A549 (cell line): ENCODE results near the gene XRCC4. TPM values are rescaled to one million over a fixed set of nuclear protein-coding genes. Genes with fewer than 3 reads are reported as not detected.
A peak's percentile ranks its signal among the peaks of the same experiment; 100 is the strongest.

Source experiments
- ATAC-seq, 2 experiments: fragments of 200-7000 bp in 1 of 2; fragments of >200 bp in 1 of 2; cut with Nextera tagmentation in 1 of 2; cut with Tn5 transposase in 1 of 2; 3 replicates each; pipeline versions ENCODE4 v1.8.0 to v1.9.1; 2018 to 2020; ENCODE audit warnings: mild to moderate bottlenecking in 1 of 2, moderate library complexity in 1 of 2
- CTCF ChIA-PET: fragments of 300-600 bp; sonication (Branson Sonifier 250); formaldehyde crosslinking; extraction: SDS; loops from one replicate; lab custom pipeline; 2021; ENCODE audit warnings: antibody characterized with exemption, inconsistent platforms; lab: Yijun Ruan, JAX
- POLR2A ChIA-PET: fragments of 350-600 bp; formaldehyde crosslinking; extraction: SDS; loops from one replicate; lab custom pipeline; 2021; ENCODE audit warnings: antibody characterized with exemption, inconsistent platforms; lab: Yijun Ruan, JAX
- DNase-seq, 2 experiments: peaks; one replicate each; pipeline versions ENCODE4 v3.0.0 to v3.0.0-alpha.2; 2011 to 2016; ENCODE audit warnings: low read depth in 1 of 2, low spot score in 1 of 2
- FAIRE-seq: peaks from 2 replicates; lab custom pipeline; 2011; peaks lifted over from hg19 to GRCh38; lab: Jason Lieb, UNC
- H3K27ac ChIP-seq, 2 experiments: fragments of >200 bp; sonication (Bioruptor Twin); formaldehyde crosslinking; 3 replicates each; pipeline ENCODE4 v1.5.1; 2016 to 2017
- H3K4me1 ChIP-seq: fragments of >200 bp; sonication (Bioruptor Twin); formaldehyde crosslinking; 3 replicates; pipeline ENCODE4 v1.6.1; 2016
- H3K4me2 ChIP-seq: fragments of >200 bp; sonication (Bioruptor Twin); formaldehyde crosslinking; 3 replicates; pipeline ENCODE4 v1.6.1; 2016
- H3K4me3 ChIP-seq: fragments of >200 bp; sonication (Bioruptor Twin); formaldehyde crosslinking; 3 replicates; pipeline ENCODE4 v1.5.1; 2016
- H3K9me3 ChIP-seq: fragments of >200 bp; sonication (Bioruptor Twin); formaldehyde crosslinking; 3 replicates; pipeline ENCODE4 v1.6.1; 2016
- ATOH8 ChIP-seq: fragments of 250-450 bp; sonication (Bioruptor Pico); IDR thresholded peaks from 2 replicates; pipeline ENCODE4 v1.5.0; 2020; ENCODE audit warnings: low read depth, mild to moderate bottlenecking, moderate library complexity
- CBX8 ChIP-seq: fragments of 200-600 bp; sonication (generic); IDR thresholded peaks from 2 replicates; pipeline ENCODE4 v1.6.1; 2016
- CHD2 ChIP-seq: fragments of 150-350 bp; IDR thresholded peaks from 2 replicates; pipeline ENCODE4 v1.6.1; 2014; ENCODE audit warnings: low read length; ENCODE audit not compliant: partially characterized antibody
- CHD4 ChIP-seq: fragments of 200-600 bp; sonication (generic); IDR thresholded peaks from 2 replicates; pipeline ENCODE4 v1.6.1; 2016; ENCODE audit warnings: antibody characterized with exemption, mild to moderate bottlenecking, borderline replicate concordance
- EHMT2 ChIP-seq: fragments of 200-600 bp; sonication (generic); IDR thresholded peaks from 2 replicates; pipeline ENCODE4 v1.6.1; 2016; ENCODE audit warnings: antibody characterized with exemption, low read depth, mild to moderate bottlenecking, moderate library complexity
- ELK1 ChIP-seq: fragments of 150-350 bp; IDR thresholded peaks from 2 replicates; pipeline ENCODE4 v1.6.1; 2014; ENCODE audit warnings: low read depth, mild to moderate bottlenecking, low read length
- ESRRA ChIP-seq: fragments of 150-350 bp; IDR thresholded peaks from 2 replicates; pipeline ENCODE4 v1.6.1; 2014; ENCODE audit warnings: mild to moderate bottlenecking, low read length, borderline replicate concordance
- FOSB ChIP-seq: fragments of 250-450 bp; sonication (Bioruptor Pico); IDR thresholded peaks from 2 replicates; pipeline ENCODE4 v1.5.0; 2020; ENCODE audit warnings: mild to moderate bottlenecking, moderate library complexity
- FOXS1 ChIP-seq: fragments of 250-450 bp; sonication (Bioruptor Pico); IDR thresholded peaks from 2 replicates; pipeline ENCODE4 v1.5.0; 2020; ENCODE audit warnings: mild to moderate bottlenecking, moderate library complexity
- HDAC2 ChIP-seq: fragments of 200-600 bp; sonication (generic); IDR thresholded peaks from 2 replicates; pipeline ENCODE4 v1.6.1; 2016
- HEYL ChIP-seq: fragments of 250-450 bp; sonication (Bioruptor Pico); IDR thresholded peaks from 2 replicates; pipeline ENCODE4 v1.8.0; 2021; ENCODE audit warnings: mild to moderate bottlenecking, moderate library complexity
- HOXB13 ChIP-seq: fragments of 250-450 bp; sonication (Bioruptor Pico); IDR thresholded peaks from 2 replicates; pipeline ENCODE4 v1.5.0; 2020; ENCODE audit warnings: low read depth, mild to moderate bottlenecking, moderate library complexity
- HOXB5 ChIP-seq: fragments of 250-450 bp; sonication (Bioruptor Pico); IDR thresholded peaks from 2 replicates; pipeline ENCODE4 v1.5.0; 2020; ENCODE audit warnings: mild to moderate bottlenecking, moderate library complexity
- JUNB ChIP-seq: fragments of >200 bp; sonication (Bioruptor Twin); formaldehyde crosslinking; IDR thresholded peaks from 2 replicates; pipeline ENCODE4 v1.6.1; 2016
- MAZ ChIP-seq: fragments of 150-350 bp; IDR thresholded peaks from 2 replicates; pipeline ENCODE4 v1.6.1; 2014; ENCODE audit warnings: antibody characterized with exemption, low read depth, low read length, borderline replicate concordance
- NFE2L2 ChIP-seq: fragments of 150-350 bp; conservative IDR thresholded peaks from 2 replicates; pipeline ENCODE4 v1.6.1; 2014; ENCODE audit warnings: low read length
- NPAS2 ChIP-seq: fragments of 250-450 bp; sonication (Bioruptor Pico); IDR thresholded peaks from 2 replicates; pipeline ENCODE4 v1.8.0; 2022; ENCODE audit warnings: mild to moderate bottlenecking, moderate library complexity, borderline replicate concordance
- NR3C1 ChIP-seq: fragments of >200 bp; sonication (Bioruptor Twin); formaldehyde crosslinking; IDR thresholded peaks from 3 replicates; pipeline ENCODE4 v1.6.1; 2017
- POLR2A ChIP-seq: IDR thresholded peaks from 2 replicates; pipeline ENCODE4 v1.6.1; 2012; ENCODE audit warnings: mild to moderate bottlenecking, low read length
- POLR2AphosphoS2 ChIP-seq: conservative IDR thresholded peaks from 2 replicates; pipeline ENCODE4 v1.6.1; 2012; ENCODE audit warnings: low read length, improper control_type of control experiment, inconsistent platforms
- RAD21 ChIP-seq, 2 experiments: fragments of >200 bp in 1 of 2; sonication (Bioruptor Twin) in 1 of 2; formaldehyde crosslinking in 1 of 2; IDR thresholded peaks in 1 of 2; conservative IDR thresholded peaks in 1 of 2; 2 replicates in 1 of 2; 3 replicates in 1 of 2; pipeline ENCODE4 v1.6.1; 2012 to 2018; ENCODE audit warnings: inconsistent platforms in 1 of 2
- RARB ChIP-seq: fragments of 250-450 bp; sonication (Bioruptor Pico); IDR thresholded peaks from 2 replicates; pipeline ENCODE4 v1.8.0; 2021; ENCODE audit warnings: mild to moderate bottlenecking, moderate library complexity
- RFX5 ChIP-seq: fragments of 450-650 bp; IDR thresholded peaks from 2 replicates; pipeline ENCODE4 v1.7.1; 2014; ENCODE audit warnings: antibody characterized with exemption, mild to moderate bottlenecking, moderate library complexity
- SMC3 ChIP-seq: fragments of >200 bp; sonication (Bioruptor Twin); formaldehyde crosslinking; IDR thresholded peaks from 3 replicates; pipeline ENCODE4 v1.6.1; 2018; ENCODE audit warnings: inconsistent platforms
- SREBF2 ChIP-seq: fragments of 450-650 bp; IDR thresholded peaks from 2 replicates; pipeline ENCODE4 v1.6.1; 2014; ENCODE audit warnings: mild to moderate bottlenecking, moderate library complexity
- TFCP2L1 ChIP-seq: fragments of 250-450 bp; sonication (Bioruptor Pico); IDR thresholded peaks from 2 replicates; pipeline ENCODE4 v1.5.0; 2021; ENCODE audit warnings: mild to moderate bottlenecking
- TP53 ChIP-seq: fragments of 250-450 bp; sonication (Bioruptor Pico); IDR thresholded peaks from 2 replicates; pipeline ENCODE4 v1.5.0; 2021; ENCODE audit warnings: mild to moderate bottlenecking, moderate library complexity
- ZSCAN20 ChIP-seq: fragments of 250-450 bp; sonication (Bioruptor Pico); IDR thresholded peaks from 2 replicates; pipeline ENCODE4 v1.8.0; 2022; ENCODE audit warnings: mild to moderate bottlenecking, moderate library complexity
- WGBS: methylation state at CpG from one replicate; pipeline ENCODE4 v1.1.6; 2017; ENCODE audit errors: missing lambda C conversion rate; 5-methylcytosine and 5-hydroxymethylcytosine counted together
- polyA minus RNA-seq: library from RNA; depleted of rRNA, polyadenylated mRNA; stranded (reverse); fragments of >200 nt; gene quantifications from 2 replicates; pipeline ENCODE4 v1.2.3, GENCODE V29; 2011; rRNA and poly(A)+ RNA removed
- polyA plus RNA-seq, 4 experiments: library from polyadenylated mRNA; depleted of rRNA in 3 of 4; stranded (reverse); fragments of >200 nt; fragmentation: RNase III in 1 of 4; extraction: RNeasy Plus Mini Kit Qiagen cat#74134 plus additional on column Dnase treatment in 1 of 4; gene quantifications; 2 replicates in 3 of 4; 3 replicates in 1 of 4; pipeline ENCODE4 v1.2.3, GENCODE V29; 2011 to 2017
- TF ChIP-seq, protein P1 (sequence below): fragments of >200 bp; sonication (Bioruptor Twin); formaldehyde crosslinking; IDR thresholded peaks from 2 replicates; pipeline ENCODE4 v1.6.1; 2016
- TF ChIP-seq, protein P2 (sequence below): fragments of >200 bp; sonication (Bioruptor Twin); formaldehyde crosslinking; IDR thresholded peaks from 3 replicates; pipeline ENCODE4 v1.6.1; 2016
- TF ChIP-seq, protein P3 (sequence below): fragments of 200-600 bp; sonication (generic); IDR thresholded peaks from 2 replicates; pipeline ENCODE4 v1.6.1; 2016; ENCODE audit warnings: antibody characterized with exemption, mild to moderate bottlenecking, moderate library complexity
- TF ChIP-seq, protein P4 (sequence below): IDR thresholded peaks from 2 replicates; pipeline ENCODE4 v1.6.1; 2012

Gene XRCC4
- polyA plus RNA-seq (2011; rRNA removed) (10.8 and 14.3 TPM in 2 replicates), polyA plus RNA-seq (2017; fragmentation: RNase III; extraction: RNeasy Plus Mini Kit Qiagen cat#74134 plus additional on column Dnase treatment) (14.8 to 16.1 TPM (median 15.5 TPM) in 3 replicates), polyA minus RNA-seq (2.1 and 2.2 TPM in 2 replicates)
- 2.3 and 2.9 TPM in 2 replicates for polyA plus RNA-seq (2012; cell fraction: cytosol; rRNA removed)
- polyA plus RNA-seq (2012; cell fraction: nucleus; rRNA removed), result 0.74 and 1.1 TPM in 2 replicates

DNA sequence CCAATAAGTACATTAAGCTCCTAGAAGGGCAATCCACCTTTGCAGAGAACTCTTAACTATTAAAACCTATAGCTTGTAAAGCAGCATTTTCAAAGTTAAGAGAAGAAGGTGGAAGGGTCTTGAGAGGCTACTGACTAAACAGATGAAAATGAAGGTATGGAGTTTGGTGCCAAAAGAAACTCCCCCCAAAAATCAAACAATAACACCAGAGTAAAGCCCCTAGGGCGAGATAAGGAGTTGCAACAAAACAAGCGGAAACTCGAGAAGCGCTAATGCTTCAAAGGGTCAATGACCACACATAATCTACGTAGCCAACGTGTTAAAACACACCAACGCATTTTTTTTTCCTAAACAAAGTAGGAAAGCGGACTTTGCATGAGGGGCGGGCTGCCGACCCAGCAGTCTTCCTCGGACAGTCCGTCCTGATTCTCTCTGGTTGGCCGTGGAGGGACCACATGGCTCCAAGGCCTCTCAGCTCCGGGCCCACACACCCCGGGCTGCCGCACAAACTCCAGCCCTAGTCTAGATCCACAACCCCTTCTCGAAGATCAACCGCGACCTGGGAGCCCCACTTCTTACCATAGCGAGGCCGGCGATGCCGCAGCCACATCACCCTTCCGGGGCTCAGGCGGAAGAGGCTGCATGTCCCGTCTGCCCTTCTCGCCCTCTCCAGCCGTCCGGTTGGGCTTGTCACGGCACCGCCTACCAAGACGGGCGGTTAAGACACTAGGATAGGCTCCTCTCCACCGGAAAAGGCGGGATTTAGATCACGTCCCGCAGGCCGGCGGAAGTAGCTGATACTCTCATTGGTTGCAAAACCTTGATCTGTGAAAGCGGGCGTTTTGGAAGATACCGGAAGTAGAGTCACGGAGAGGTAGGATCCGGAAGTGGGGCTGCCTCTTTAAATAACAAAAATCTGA, at the start of gene XRCC4, which contains the start of gene TMEM167A:
TSS of gene XRCC4 (plus strand) at position 806 of the 920 bp plus-strand sequence. CDS start 27,373 bp downstream, outside the sequence.
TSS of gene TMEM167A (minus strand) at position 653 of the 920 bp plus-strand sequence. CDS start at position 582, 71 bp downstream.
- POLR2A ChIA-PET, result interaction anchor here (0.6 to 1.9 kb wide), 17 partner anchors 9 to 953 kb away, joined by 3 to 11 read pairs (median 3); partner anchors contain the start of gene VCAN
- TF ChIP-seq MAZ, result no peak
- 0 out of 3 replicates have a peak, but pooled peaks have one; percentile 8 for TF ChIP-seq SMC3
- TF ChIP-seq, protein P1, sequence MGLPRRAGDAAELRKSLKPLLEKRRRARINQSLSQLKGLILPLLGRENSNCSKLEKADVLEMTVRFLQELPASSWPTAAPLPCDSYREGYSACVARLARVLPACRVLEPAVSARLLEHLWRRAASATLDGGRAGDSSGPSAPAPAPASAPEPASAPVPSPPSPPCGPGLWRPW, result no peak
- TF ChIP-seq JUNB, result no peak
- TF ChIP-seq HEYL, result no peak
- TF ChIP-seq POLR2AphosphoS2, result no peak
- TF ChIP-seq TP53 (CRISPR knock-in tag), result no peak
- no peak for TF ChIP-seq HOXB13 (CRISPR knock-in tag)
- no peak for TF ChIP-seq EHMT2
- TF ChIP-seq NR3C1, result no peak
- TF ChIP-seq FOXS1 (CRISPR knock-in tag), result no peak
- TF ChIP-seq, protein P2, sequence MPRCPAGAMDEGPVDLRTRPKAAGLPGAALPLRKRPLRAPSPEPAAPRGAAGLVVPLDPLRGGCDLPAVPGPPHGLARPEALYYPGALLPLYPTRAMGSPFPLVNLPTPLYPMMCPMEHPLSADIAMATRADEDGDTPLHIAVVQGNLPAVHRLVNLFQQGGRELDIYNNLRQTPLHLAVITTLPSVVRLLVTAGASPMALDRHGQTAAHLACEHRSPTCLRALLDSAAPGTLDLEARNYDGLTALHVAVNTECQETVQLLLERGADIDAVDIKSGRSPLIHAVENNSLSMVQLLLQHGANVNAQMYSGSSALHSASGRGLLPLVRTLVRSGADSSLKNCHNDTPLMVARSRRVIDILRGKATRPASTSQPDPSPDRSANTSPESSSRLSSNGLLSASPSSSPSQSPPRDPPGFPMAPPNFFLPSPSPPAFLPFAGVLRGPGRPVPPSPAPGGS, result peak; percentile 89
- no peak for TF ChIP-seq CHD4
- TF ChIP-seq RARB (CRISPR knock-in tag), result no peak
- TF ChIP-seq ELK1, result 0 out of 2 replicates have a peak, but pooled peaks have one; percentile 22
- TF ChIP-seq ATOH8 (CRISPR knock-in tag), result no peak
- no peak for TF ChIP-seq HOXB5
- no peak for TF ChIP-seq NFE2L2
- TF ChIP-seq NPAS2 (CRISPR knock-in tag), result no peak
- TF ChIP-seq HDAC2, result no peak
- TF ChIP-seq SREBF2, result no peak
- TF ChIP-seq POLR2A, result peak; percentile 87
- TF ChIP-seq, protein P3, sequence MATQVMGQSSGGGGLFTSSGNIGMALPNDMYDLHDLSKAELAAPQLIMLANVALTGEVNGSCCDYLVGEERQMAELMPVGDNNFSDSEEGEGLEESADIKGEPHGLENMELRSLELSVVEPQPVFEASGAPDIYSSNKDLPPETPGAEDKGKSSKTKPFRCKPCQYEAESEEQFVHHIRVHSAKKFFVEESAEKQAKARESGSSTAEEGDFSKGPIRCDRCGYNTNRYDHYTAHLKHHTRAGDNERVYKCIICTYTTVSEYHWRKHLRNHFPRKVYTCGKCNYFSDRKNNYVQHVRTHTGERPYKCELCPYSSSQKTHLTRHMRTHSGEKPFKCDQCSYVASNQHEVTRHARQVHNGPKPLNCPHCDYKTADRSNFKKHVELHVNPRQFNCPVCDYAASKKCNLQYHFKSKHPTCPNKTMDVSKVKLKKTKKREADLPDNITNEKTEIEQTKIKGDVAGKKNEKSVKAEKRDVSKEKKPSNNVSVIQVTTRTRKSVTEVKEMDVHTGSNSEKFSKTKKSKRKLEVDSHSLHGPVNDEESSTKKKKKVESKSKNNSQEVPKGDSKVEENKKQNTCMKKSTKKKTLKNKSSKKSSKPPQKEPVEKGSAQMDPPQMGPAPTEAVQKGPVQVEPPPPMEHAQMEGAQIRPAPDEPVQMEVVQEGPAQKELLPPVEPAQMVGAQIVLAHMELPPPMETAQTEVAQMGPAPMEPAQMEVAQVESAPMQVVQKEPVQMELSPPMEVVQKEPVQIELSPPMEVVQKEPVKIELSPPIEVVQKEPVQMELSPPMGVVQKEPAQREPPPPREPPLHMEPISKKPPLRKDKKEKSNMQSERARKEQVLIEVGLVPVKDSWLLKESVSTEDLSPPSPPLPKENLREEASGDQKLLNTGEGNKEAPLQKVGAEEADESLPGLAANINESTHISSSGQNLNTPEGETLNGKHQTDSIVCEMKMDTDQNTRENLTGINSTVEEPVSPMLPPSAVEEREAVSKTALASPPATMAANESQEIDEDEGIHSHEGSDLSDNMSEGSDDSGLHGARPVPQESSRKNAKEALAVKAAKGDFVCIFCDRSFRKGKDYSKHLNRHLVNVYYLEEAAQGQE, result no peak
- no peak for TF ChIP-seq TFCP2L1 (CRISPR knock-in tag)
- TF ChIP-seq FOSB (CRISPR knock-in tag), result no peak
- no peak for TF ChIP-seq ESRRA
- TF ChIP-seq RFX5, result 0 out of 2 replicates have a peak, but pooled peaks have one; percentile 5
- TF ChIP-seq RAD21 (conservative IDR thresholded peaks at IDR 0.05 in 1 of 2, IDR thresholded peaks at IDR 0.05 in 1 of 2), result no peak; a peak in 1 of 5 replicates
- TF ChIP-seq CBX8, result no peak
- TF ChIP-seq, protein P4, sequence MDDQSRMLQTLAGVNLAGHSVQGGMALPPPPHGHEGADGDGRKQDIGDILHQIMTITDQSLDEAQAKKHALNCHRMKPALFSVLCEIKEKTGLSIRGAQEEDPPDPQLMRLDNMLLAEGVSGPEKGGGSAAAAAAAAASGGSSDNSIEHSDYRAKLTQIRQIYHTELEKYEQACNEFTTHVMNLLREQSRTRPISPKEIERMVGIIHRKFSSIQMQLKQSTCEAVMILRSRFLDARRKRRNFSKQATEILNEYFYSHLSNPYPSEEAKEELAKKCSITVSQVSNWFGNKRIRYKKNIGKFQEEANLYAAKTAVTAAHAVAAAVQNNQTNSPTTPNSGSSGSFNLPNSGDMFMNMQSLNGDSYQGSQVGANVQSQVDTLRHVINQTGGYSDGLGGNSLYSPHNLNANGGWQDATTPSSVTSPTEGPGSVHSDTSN, result no peak
- TF ChIP-seq ZSCAN20 (CRISPR knock-in tag), result no peak
- TF ChIP-seq CHD2, result no peak

More for the DNA sequence above, at the start of gene XRCC4, which contains the start of gene TMEM167A:
- no peaks in the 10 kb centered on the region for H3K9me3 ChIP-seq
- peaks cover 12% of the 10 kb centered on the region; the same call in 2 of the 3 replicates for H3K4me1 ChIP-seq
- FAIRE-seq, result peak; percentile 90
- H3K4me3 ChIP-seq, result peak within 1 kb of the TSS; percentile 70
- H3K4me2 ChIP-seq, result peak within 1 kb of the TSS; percentile 92
- CTCF ChIA-PET, result no interaction called here
- 1% methylated on average over 26 of the region's 44 CpGs for WGBS
- peak; percentile 100 for ATAC-seq
- peak; percentile 96 to 99 for DNase-seq
- H3K27ac ChIP-seq, result peak within 1 kb of the TSS; percentile 88 to 95
